ENCODE data around the gene MOV10L1.

The MOV10L1 gene

DNA sequence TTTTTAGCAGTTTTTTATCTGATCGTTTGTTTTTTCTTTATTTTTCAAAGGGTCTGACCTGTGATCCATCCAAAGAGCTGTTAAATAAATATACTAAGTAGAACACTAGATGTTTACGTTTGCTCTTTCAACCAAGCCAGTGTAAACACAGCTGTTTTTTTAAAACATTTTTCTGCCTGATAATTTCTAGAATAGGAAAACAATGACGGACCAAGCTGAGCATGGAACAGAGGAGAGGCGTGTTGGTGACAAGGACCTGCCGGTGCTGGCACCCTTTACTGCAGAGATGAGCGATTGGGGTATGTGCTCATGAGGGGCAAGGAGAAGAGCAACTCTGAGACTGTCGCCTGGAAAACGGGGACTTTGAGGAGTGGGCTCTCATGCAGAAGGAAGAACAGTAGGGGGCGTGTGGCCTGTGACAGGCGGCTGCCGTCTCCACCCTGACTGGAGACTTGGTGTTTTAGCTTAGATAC lies 52.1 kb downstream of the MOV10L1 start:
- no peak for TF ChIP-seq NFIC (IDR thresholded peaks at IDR 0.05)
- no peak for TF ChIP-seq YY1 (IDR thresholded peaks at IDR 0.05; ENCODE audit: low read depth)
- TF ChIP-seq, protein P1, sequence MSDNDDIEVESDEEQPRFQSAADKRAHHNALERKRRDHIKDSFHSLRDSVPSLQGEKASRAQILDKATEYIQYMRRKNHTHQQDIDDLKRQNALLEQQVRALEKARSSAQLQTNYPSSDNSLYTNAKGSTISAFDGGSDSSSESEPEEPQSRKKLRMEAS (IDR thresholded peaks at IDR 0.05): no peak
- TF ChIP-seq TEAD4 (IDR thresholded peaks at IDR 0.05): no peak
- no peak for TF ChIP-seq CREB1 (IDR thresholded peaks at IDR 0.05; ENCODE audit: low read depth)
- TF ChIP-seq USF1 (IDR thresholded peaks at IDR 0.05): no peak
- no peak for TF ChIP-seq EP300 (IDR thresholded peaks at IDR 0.05; ENCODE audit: borderline replicate concordance)
- no peak for TF ChIP-seq TCF12 (IDR thresholded peaks at IDR 0.05; ENCODE audit: low read depth)
- no peak for TF ChIP-seq EGR1 (IDR thresholded peaks at IDR 0.05)
- TF ChIP-seq TAF1 (IDR thresholded peaks at IDR 0.05; ENCODE audit: low read depth): no peak
- no peak for TF ChIP-seq RAD21 (IDR thresholded peaks at IDR 0.05; ENCODE audit: low read depth)
- TF ChIP-seq FOXM1 (IDR thresholded peaks at IDR 0.05; ENCODE audit: borderline replicate concordance, low read depth): no peak

DNA sequence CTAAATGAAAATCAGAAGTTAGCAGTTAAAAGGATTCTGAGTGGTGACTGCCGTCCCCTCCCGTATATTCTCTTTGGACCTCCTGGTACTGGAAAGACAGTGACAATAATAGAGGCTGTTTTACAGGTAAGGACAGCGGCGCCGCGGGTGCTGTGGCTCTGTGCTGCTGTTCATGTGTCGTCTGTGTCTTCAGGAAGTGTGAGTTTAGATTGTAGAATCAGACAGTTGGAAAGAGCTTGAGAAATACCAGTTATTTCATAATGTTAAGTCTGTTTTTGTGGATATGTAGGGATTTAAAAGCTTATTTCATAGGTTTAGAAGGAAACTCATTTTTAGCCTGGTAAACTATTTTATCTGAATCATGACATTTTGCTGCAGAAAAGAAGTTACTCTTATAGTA lies 53.3 kb downstream of the MOV10L1 start:
- TF ChIP-seq YY1 (IDR thresholded peaks at IDR 0.05; ENCODE audit: low read depth): no peak

- no peak for TF ChIP-seq NFIC (IDR thresholded peaks at IDR 0.05)
- no peak for TF ChIP-seq CEBPB (IDR thresholded peaks at IDR 0.05)
- TF ChIP-seq EGR1 (IDR thresholded peaks at IDR 0.05): no peak
- no peak for TF ChIP-seq TCF12 (IDR thresholded peaks at IDR 0.05; ENCODE audit: low read depth)
- TF ChIP-seq EP300 (IDR thresholded peaks at IDR 0.05; ENCODE audit: borderline replicate concordance): no peak
- no peak for TF ChIP-seq YY1 (IDR thresholded peaks at IDR 0.05; ENCODE audit: low read depth)
- TF ChIP-seq CREB1 (IDR thresholded peaks at IDR 0.05; ENCODE audit: low read depth): no peak
- no peak for TF ChIP-seq USF1 (IDR thresholded peaks at IDR 0.05)
- no peak for TF ChIP-seq REST (IDR thresholded peaks at IDR 0.05; ENCODE audit: low read depth)
Measured at GRCh38 chr22:50144005-50144614, 54.3 kb downstream of the MOV10L1 start.

DNA sequence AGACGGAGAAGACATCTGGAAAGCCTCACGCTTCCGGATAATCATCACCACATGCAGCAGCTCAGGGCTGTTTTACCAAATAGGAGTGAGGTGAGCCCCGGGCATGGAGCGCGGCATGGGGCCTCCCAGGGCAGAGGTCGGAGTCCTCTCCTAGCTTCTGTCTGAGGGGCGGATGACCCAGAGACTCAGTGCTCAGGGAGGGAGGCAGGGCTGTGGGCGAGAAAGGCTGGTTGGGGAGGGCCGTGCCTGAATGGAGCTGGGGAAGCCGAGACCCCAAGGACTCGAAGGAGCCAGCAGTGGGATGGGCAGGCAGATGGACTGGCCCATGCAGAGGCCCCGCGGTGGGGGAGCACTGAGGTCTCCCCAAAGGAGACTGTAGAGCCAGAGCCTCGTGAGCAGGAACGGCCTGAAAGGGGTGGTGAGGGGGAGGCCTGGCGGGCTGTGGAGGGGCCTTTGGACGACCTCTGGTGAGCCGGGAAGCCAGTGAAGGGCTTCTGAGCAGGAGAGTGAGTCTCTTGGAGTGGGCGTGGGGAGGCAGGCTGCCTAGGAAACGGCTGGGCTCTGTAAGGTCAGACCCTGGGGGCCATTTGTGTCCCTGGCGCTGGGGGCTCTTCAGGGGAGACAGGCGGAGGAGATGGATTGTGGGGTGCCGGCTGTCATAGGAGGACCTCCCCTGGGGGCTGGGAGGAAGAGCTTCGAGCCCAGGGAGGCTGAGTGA lies 56.1 kb downstream of the MOV10L1 start:
- no peak for TF ChIP-seq USF1 (IDR thresholded peaks at IDR 0.05)
- no peak for TF ChIP-seq YY1 (IDR thresholded peaks at IDR 0.05; ENCODE audit: low read depth)
- TF ChIP-seq TEAD4 (IDR thresholded peaks at IDR 0.05): no peak
- TF ChIP-seq EP300 (IDR thresholded peaks at IDR 0.05; ENCODE audit: borderline replicate concordance): no peak
- no peak for TF ChIP-seq TAF1 (IDR thresholded peaks at IDR 0.05; ENCODE audit: low read depth)

DNA sequence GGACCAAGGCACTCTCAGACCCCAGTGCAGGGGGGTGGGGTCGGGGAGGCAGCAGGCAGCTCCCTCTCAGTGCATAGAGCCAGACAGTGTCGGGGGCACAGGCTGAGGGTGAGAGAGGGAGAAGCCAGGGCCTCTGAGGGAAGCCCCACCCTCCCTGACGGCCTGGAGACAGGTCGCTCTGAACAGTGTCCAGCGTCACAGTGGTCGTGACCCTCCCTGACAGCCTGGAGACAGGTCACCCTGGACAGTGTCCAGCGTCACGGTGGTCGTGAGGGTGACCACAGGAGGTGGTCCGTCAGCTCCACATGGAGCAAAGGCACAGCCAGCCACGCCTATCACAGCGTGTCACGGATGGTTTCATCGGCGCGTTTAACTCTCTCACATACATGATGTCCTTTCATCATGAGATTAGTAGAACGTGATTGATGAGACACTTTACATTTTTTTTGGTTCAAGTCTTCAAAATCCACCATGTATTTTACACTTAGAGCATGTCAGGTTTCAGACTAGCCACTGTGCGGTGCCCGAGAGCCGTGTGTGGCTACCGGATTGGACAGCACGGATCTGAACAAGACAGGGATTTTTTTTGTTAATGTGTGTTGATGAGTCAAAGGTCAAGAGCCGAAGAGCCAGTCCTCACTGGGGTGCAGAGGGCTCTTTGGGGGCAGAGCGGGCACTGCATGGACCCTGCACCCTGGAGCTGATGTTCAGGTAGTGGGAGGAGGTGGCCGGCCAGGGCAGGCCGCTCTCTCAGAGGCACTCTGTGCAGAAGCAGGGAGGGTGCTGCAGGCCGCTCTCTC lies 56.8 kb downstream of the MOV10L1 start:
- TF ChIP-seq EP300 (IDR thresholded peaks at IDR 0.05; ENCODE audit: borderline replicate concordance) (no peak), TAF1 (IDR thresholded peaks at IDR 0.05; ENCODE audit: low read depth) (no peak), TCF12 (IDR thresholded peaks at IDR 0.05; ENCODE audit: low read depth) (no peak), CREB1 (IDR thresholded peaks at IDR 0.05; ENCODE audit: low read depth) (no peak), TEAD4 (IDR thresholded peaks at IDR 0.05) (no peak), YY1 (IDR thresholded peaks at IDR 0.05; ENCODE audit: low read depth) (no peak), REST (IDR thresholded peaks at IDR 0.05; ENCODE audit: low read depth) (no peak), FOXM1 (IDR thresholded peaks at IDR 0.05; ENCODE audit: borderline replicate concordance, low read depth) (no peak), RAD21 (IDR thresholded peaks at IDR 0.05; ENCODE audit: low read depth) (no peak; the same call in 1 of the 2 replicates), ZBTB7A (IDR thresholded peaks at IDR 0.05; ENCODE audit: low read depth) (no peak), NFIC (IDR thresholded peaks at IDR 0.05) (no peak), CEBPB (IDR thresholded peaks at IDR 0.05) (no peak), EGR1 (IDR thresholded peaks at IDR 0.05) (no peak), USF1 (IDR thresholded peaks at IDR 0.05) (no peak)
- TF ChIP-seq, protein P1 (IDR thresholded peaks at IDR 0.05): no peak
